Stimulated activated CD4-positive, alpha-beta T cell treated with anti-CD3 and anti-CD28 coated beads, TNF-alpha, amount 100 ng/mL, for 4 hours (primary cell): ENCODE results near the gene TBX5.

Experiments
- DNase-seq, 3 experiments: peaks; one replicate each; pipeline ENCODE4 v3.0.0-alpha.2; 2020; ENCODE audit warnings: low read depth in 3 of 3

TBX5 gene

DNA sequence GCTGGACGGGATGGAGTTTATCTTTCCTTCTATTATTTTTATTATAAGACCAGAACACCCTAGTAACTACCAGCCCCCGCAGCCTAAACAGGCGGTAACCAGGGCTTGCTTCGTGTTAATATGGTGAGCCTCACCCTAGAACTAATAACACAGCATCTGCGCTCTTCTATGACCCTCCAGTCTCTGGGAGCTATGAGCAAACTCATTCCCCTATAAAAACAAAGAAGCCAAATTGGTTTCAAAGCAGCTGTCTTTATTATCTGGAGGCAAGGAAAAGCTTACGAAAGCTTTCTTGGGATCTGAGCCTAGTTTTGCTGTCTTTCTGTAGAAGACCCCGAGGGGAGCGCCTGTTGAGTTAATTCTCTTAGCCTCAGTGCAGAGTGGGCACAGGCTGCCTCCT lies 85.0 kb downstream of the TBX5 start:
- no peak for DNase-seq

DNA sequence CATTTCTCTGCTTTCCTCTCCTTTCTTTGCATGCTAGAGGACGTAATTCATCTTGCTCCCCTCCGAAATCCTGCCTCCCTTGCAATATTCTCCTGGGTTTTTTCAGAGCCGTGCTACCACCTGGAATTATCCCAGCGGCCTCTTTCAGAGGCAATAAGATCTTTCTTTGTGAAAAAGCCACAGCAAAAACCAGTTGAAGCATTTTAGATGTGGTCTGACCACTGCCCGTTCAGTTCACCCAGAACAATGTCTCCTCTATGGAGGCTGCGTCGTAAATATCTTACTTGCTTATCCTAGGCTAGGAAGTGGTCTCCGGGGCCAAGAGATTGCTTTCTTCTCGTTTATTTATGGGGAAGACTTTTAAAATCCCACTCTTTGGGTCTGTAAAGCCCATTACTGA lies 85.8 kb downstream of the TBX5 start:
- DNase-seq: no peak

DNA sequence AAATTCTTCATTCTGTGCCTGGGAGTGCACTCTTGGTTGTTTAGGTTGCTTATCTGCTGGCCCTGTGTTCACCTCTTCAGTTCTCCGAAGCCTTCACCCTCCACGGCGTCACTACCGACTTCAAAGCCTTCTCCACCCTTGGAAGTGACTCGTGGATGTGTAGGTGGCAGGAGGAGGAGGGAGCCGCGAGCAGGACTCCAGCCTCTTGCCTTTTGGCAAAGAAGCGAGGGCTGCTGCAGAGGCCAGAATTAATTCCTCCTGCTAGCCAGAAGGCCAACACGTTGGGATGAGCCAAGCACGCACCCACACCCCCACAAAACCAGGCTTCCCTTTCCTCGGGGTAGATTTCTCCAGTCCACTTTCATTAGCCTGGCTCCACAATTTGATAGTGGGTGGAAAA lies 86.5 kb downstream of the TBX5 start:
- no peak for DNase-seq

DNA sequence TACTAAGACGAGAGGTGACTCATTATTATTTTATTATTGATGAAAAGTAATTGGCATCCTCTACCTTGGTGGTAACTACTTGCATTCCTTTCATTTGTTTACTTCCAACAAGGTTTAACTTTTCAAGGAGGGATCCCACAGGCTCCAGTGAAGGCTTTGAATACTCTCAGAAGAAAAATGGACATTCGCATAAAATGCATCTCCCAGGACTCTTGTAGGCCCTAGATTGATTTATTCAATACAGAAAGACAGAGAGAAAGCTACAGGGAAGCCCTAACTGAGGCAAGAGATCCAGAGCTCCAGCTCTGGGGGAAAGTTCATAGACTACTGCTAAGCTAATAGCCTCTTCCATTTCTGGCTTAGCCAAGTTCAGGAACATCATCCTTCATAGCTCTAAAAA lies 87.0 kb downstream of the TBX5 start:
- DNase-seq: no peak

DNA sequence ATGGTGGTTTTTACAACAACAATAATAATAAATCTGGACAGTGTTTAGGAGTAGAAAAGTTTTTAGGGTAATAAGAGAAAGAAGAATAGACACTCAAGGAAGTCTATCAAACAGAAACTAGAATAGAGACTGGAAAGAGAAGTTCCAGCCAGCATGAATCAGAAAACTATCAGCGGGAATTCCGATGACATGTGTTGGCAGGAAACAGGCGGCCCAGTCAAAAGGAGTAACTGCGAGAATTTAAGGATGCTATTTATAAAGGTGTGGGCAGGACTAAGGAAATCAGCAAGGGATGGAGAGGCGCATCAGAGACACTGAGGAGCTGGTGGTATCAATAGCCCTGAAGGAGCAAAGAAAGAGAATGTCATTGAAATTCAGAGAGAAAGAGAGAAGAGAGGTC lies 89.9 kb downstream of the TBX5 start:
- no peak for DNase-seq

DNA sequence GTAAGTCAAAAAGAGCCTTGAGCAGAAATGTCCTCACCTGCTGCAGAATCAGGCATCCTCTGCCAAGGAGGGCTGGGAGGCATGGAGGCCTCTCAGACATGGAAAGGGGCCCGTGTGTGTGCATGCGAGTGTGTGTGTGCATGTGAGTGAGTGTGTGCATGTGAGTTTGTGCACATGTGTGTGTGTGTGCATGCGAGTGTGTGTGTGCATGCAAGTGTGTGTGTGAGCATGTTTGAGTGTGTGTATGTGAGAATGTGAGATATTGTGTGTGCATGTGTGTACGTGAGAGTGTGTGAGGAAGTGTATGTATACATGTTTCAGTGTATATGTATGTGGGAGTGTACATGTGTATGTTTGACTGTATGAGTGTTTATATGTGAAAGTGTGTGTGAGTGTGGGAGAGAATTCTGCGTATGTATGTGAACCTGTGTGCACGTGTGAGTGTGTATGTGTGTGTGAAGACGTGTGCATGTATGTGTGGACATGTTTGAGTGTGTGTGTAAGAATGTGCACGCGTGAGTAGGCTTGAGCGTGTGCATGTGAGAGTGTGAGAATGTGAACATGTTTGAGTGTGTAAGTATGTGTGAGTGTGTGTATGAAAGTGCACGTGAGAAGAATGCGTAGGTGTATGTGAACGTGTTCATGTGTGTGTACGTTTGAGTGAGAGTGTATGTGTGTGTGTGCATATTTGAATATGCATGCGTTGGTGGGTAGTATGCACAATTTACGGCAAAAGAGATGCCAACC lies 90.8 kb downstream of the TBX5 start:
- DNase-seq: no peak

DNA sequence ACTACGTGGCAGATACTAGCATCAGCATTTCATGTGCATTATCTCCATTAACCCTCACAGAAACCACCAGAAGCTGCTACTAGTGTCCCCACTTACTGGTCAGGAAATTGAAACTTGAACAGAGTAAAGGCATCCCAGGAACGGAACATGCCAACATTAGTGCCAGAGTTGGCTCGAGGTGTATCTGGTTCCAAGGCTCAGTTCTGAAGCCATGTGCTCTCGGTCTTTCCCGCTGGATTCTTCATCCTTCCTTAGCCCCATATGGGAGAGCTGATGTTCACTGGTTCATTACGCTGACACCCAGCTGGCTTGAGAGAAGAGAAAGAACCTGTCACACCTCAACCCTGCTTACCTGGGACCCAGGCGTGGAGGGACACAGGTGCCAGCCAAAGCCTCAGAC lies 91.5 kb downstream of the TBX5 start:
- DNase-seq: no peak

DNA sequence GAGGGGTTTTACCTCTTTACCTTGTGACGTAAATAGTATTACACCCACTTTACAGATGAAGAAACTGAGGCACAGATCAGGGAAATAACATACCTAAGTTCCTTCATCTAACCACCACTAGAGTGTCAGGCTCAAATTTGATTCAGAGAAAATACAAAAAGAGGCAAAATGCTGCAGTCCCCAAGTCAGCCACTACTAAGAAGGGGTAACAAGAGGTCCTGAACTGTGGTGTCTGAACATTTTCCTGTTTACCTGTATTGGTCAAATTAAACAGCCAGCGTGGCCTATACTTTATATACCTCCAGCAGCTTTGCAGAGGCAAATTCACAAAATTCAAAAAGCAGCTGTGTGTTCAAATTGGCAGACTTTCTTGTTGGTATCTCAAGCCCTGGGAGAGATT lies 92.0 kb downstream of the TBX5 start:
- DNase-seq: no peak

DNA sequence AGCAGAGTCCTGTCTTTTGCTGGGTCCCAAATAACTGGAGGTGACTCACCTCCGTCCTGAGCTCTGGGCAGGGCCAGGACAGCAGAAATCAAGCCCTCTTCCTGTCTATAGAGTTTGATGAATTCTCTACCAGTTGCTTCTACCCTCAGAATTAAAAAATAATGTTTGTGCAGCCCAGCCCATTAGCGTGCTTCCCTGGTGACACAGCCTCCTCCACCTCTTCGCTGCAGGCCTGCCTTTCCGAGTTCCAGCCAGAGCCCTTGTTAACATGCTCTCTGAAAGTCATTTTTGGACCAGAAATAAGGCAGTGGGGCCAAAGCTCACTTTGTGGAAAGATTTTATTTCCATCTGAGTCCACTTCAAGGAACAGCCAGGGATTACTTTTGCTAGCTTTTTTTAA lies 94.0 kb downstream of the TBX5 start:
- no peak for DNase-seq

DNA sequence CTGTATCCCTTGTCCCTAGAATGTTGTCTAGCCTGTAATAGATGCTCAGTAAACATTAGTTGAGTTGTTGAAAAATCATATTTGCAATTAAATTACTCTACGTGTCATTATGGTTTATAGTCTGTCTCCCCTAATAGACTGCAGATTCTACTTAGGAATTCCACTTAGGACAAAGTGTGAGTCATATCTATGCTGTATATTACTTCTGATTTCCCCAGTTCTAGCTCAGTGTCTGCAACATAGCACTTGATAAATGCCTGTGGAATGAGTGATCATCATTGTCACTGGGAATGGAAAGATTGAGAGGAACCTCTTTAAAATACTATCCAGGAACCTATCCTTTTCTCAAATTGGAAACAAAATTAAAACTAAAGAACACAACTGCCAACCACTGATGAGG lies 99.3 kb downstream of the TBX5 start:
- DNase-seq: no peak

DNA sequence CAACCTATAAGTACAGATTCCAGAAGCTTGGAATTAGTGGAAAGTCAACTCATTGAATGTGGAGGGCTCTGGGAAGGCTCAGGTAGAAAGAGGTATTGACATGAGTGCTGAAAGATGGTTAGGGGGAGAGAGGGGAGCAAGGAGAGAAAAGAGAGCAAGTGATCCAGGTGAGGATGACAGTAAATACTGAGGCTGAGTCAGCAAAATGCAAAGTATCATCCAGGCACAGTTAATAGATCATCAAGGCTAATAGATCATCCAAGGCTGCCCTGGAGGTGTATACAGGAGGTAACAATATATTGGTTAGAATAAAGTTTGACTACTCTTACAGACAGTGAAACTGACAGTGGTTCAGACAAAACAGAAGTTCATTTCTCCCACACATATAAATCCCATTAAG lies 100.5 kb downstream of the TBX5 start:
- no peak for DNase-seq
